Testis (tissue), 3 donors: Measurements from ENCODE around the gene TGFBI. TPM values are rescaled to one million over a fixed set of nuclear protein-coding genes. Genes with fewer than 3 reads are reported as not detected.

ENCODE experiments used
- DNase-seq: peaks from one replicate; pipeline ENCODE4 v3.0.0-alpha.2; 2019
- H3K27ac ChIP-seq, 2 donors: fragments of 200-600 bp; sonication (generic); one replicate each; pipeline ENCODE4 v1.5.1; 2019
- H3K27me3 ChIP-seq: fragments of 200-600 bp; sonication (generic); one replicate; pipeline ENCODE4 v1.5.1; 2019
- H3K36me3 ChIP-seq: fragments of 200-600 bp; sonication (generic); one replicate; pipeline ENCODE4 v1.5.1; 2017; ENCODE audit warnings: low read depth; ENCODE audit errors: missing control alignments
- H3K4me1 ChIP-seq: fragments of 200-600 bp; sonication (generic); one replicate; pipeline ENCODE4 v1.5.1; 2019
- H3K4me3 ChIP-seq, 2 donors: fragments of 200-600 bp; sonication (generic); one replicate each; pipeline ENCODE4 v1.5.1; 2017 to 2019
- H3K9me3 ChIP-seq: fragments of 200-600 bp; sonication (generic); one replicate; pipeline ENCODE4 v1.5.1; 2017
- POLR2A ChIP-seq: fragments of 450-650 bp; IDR thresholded peaks from one replicate; pipeline ENCODE4 v1.6.1; 2017; ENCODE audit warnings: antibody characterized with exemption, mild to moderate bottlenecking, moderate library complexity
- WGBS, 2 donors: methylation state at CpG; one replicate each; pipeline ENCODE4 v1.1.5; 2018; 5-methylcytosine and 5-hydroxymethylcytosine counted together
- intact Hi-C: fragments of 100-400 bp; cut with DNase I; formaldehyde crosslinking; loops from one replicate; pipeline ENCODE4 v1.15.1; 2023; ENCODE audit warnings: low total_unique reads
- polyA plus RNA-seq: library from polyadenylated mRNA; stranded (reverse); fragments of 350-450 nt; fragmentation: Illumina TruSeq; extraction: RNeasy Lipid Tissue Mini Kit (QIAGEN cat#74804); gene quantifications from one replicate; pipeline ENCODE4 v1.2.3, GENCODE V29; 2014; ENCODE audit warnings: low read depth, low replicate concordance; ENCODE audit not compliant: insufficient read depth
- total RNA-seq, 2 donors: library from RNA; depleted of rRNA; stranded (reverse); fragments of >200 nt; gene quantifications; one replicate each; pipeline ENCODE4 v1.2.3, GENCODE V29; 2016
- TF ChIP-seq, protein P1 (sequence below), 3 experiments: fragments of 450-650 bp in 2 of 3; fragments of 200-600 bp in 1 of 3; sonication (generic) in 1 of 3; IDR thresholded peaks; one replicate each; pipeline ENCODE4 v1.5.1; 2016 to 2019; ENCODE audit warnings: antibody characterized with exemption in 3 of 3, mild to moderate bottlenecking in 2 of 3, moderate library complexity in 1 of 3

TGFBI gene
- total and polyA plus RNA-seq, 3 donors from 2014 or later = 9.0 to 77.2 (median 15.4) TPM

DNA sequence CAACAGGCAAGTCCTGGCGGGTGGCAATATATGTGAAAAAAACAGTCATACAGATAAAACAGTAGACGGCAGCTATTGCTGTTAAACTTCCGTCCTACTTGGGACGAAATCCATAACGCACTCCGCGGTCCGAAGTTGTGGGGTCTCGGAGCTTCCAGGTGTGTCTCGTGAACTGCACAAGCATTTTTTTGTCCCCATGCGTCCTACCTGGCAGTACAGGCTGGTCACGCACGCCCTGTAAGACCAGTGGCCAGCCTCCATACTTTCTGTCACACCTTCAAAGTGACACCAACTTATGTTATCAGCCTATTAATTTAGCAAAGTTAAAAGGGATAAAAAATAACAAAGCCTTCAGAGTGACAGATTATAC lies 51.3 kb downstream of the TGFBI start:
- H3K4me3 ChIP-seq = peak overlapping the region; percentile 32 to 38
- TF ChIP-seq, protein P1, sequence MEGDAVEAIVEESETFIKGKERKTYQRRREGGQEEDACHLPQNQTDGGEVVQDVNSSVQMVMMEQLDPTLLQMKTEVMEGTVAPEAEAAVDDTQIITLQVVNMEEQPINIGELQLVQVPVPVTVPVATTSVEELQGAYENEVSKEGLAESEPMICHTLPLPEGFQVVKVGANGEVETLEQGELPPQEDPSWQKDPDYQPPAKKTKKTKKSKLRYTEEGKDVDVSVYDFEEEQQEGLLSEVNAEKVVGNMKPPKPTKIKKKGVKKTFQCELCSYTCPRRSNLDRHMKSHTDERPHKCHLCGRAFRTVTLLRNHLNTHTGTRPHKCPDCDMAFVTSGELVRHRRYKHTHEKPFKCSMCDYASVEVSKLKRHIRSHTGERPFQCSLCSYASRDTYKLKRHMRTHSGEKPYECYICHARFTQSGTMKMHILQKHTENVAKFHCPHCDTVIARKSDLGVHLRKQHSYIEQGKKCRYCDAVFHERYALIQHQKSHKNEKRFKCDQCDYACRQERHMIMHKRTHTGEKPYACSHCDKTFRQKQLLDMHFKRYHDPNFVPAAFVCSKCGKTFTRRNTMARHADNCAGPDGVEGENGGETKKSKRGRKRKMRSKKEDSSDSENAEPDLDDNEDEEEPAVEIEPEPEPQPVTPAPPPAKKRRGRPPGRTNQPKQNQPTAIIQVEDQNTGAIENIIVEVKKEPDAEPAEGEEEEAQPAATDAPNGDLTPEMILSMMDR (IDR thresholded peaks at IDR 0.05) = no peak
- no peak for TF ChIP-seq POLR2A
- WGBS, 2 donors = 29 to 51% methylated on average over 13 of the region's 13 CpGs
- H3K27me3 ChIP-seq = no peaks in the 10 kb centered on the region
- DNase-seq = no peak
- intact Hi-C loops = loop anchor here (10.0 kb wide), 1 partner anchor 435 kb away; no protein-coding TSS in a partner anchor
- H3K27ac ChIP-seq = no peak overlapping the region
- H3K36me3 ChIP-seq = no peaks in the 10 kb centered on the region
- no peaks in the 10 kb centered on the region for H3K9me3 ChIP-seq
- no peaks in the 10 kb centered on the region for H3K4me1 ChIP-seq

DNA sequence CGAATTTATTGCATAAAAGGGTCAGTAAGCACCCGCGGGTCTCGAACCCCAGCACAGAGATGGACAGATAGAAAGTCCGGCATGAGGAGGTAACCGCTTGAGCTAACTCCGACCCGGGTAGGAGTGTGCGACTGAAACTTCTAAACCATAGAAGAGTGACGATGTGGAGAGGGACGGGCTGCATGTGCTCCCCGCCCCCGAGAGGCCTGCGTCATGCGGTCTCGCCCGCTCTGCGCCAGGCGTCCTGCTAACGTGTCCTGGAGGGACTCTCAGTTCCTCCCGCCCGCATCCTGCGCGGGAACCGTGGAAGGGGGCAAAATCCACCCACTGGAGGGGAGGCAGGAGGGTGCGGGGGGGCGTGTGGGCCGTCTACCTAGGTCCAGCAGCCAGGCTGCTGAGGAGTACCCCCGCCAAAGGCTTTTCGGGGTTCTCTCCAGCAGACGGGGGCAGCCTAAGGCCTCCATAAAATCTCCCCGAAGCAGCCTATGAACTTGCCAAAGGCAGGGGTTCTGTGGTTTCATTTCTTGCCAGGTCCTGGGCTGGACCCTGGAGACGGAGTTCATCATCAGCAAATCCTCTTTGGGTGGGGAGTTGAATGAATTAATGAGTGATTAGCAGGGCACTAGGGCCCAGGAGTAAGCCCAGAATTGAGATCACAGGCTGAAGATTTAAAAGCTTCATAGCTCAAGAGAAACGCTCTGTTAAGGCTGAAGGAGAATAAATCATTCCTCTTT lies 51.9 kb downstream of the TGFBI start:
- no peaks in the 10 kb centered on the region for H3K4me1 ChIP-seq
- H3K36me3 ChIP-seq = no peaks in the 10 kb centered on the region
- peak; percentile 84 for DNase-seq
- no peaks in the 10 kb centered on the region for H3K9me3 ChIP-seq
- 35 to 37% methylated on average over 30 to 34 of the region's 34 CpGs for WGBS, 2 donors
- peak overlapping the region; percentile 32 to 38 for H3K4me3 ChIP-seq
- H3K27ac ChIP-seq = peak overlapping the region; percentile 39 to 78
- intact Hi-C loops = loop anchor here (10.0 kb wide), 1 partner anchor 436 kb away; no protein-coding TSS in a partner anchor
- no peaks in the 10 kb centered on the region for H3K27me3 ChIP-seq
- TF ChIP-seq, protein P1 (IDR thresholded peaks at IDR 0.05) = no peak
- no peak for TF ChIP-seq POLR2A

DNA sequence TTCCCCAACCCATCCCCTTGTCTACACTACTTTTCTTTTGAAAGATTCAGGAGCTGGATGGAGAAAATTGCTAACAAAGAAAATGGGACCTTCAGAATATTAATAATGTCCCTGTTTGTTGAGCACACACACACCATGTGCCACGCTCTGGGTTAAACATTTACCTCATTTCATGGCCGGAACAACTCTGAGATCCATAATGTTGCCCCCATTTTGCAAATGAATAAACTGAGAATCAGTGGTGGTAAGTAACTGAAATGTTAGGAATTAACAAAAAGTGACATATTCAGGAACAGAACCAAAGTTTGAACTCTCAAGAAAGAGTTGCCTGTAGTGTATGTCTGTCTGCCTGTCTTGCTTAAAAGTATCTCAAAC lies 52.4 kb downstream of the TGFBI start:
- Histone ChIP-seq H3K4me1 (no peaks in the 10 kb centered on the region), H3K4me3 (no peak overlapping the region), H3K27me3 (no peaks in the 10 kb centered on the region), H3K9me3 (no peaks in the 10 kb centered on the region), H3K36me3 (no peaks in the 10 kb centered on the region), H3K27ac (peak overlapping the region in 1 of 2 donors; percentile 78)
- no peak for DNase-seq
- TF ChIP-seq, protein P1 (IDR thresholded peaks at IDR 0.05) = no peak
- intact Hi-C loops = loop anchor here (10.0 kb wide), 1 partner anchor 436 kb away; no protein-coding TSS in a partner anchor
- 69 to 84% methylated on average over 2 of the region's 2 CpGs for WGBS, 2 donors

DNA sequence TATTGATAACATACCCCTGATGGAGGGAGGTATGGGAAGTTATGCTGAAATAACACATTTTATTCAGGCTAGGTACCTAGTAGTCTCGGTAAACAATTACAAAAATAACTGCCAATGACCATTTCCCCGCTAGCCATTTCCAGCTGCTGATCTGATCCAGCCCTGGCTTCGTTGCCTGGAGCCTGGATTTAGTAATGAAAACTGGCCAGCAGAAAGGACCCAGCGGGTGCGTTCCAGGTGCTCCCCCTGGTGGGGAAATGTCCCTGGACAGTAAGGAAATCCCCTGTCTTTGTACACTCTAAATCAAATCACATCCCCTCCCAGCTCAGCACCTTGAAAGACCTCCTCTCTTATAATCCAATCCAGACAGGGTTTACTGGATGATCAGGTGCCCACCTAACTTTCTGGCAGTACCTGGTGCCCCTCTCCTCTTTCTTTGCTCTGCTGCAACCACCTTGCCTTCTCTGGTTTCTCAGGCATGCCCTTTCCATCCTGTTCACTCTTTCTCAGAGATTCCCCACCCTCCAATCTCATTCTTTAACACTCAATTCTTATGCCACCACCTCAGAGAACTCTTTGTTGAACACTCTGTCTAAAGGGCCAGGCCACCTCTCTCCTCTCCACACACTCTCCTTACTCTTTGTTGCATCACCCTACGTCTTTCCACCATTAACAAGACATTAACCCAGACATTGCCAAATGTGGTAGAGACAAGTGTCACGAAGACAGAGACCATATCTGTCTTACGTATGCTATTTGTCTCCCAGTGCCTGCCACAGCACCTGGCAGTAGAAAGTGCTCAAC lies 53.8 kb downstream of the TGFBI start:
- TF ChIP-seq POLR2A = no peak
- TF ChIP-seq, protein P1 (IDR thresholded peaks at IDR 0.05) = peak; percentile 74 to 75 (median 74)
- WGBS, 2 donors = 35 to 52% methylated on average over 8 of the region's 8 CpGs
- Histone ChIP-seq H3K27ac (no peak overlapping the region), H3K36me3 (no peaks in the 10 kb centered on the region), H3K27me3 (no peaks in the 10 kb centered on the region), H3K4me3 (no peak overlapping the region), H3K9me3 (no peaks in the 10 kb centered on the region), H3K4me1 (no peaks in the 10 kb centered on the region)
- intact Hi-C loops = loop anchor here (10.0 kb wide), 1 partner anchor 438 kb away; no protein-coding TSS in a partner anchor
- peak; percentile 86 for DNase-seq
